Measurements from ENCODE around the gene PFKP.

The PFKP gene

GRCh38 chr10:3148041-3148440 lies 80.7 kb downstream of the PFKP start:
- no peak overlapping the region for H3K4me3 ChIP-seq (ENCODE audit: low read depth, low read length)
- H3K4me1 ChIP-seq, result no peaks in the 10 kb centered on the region
- H3K27ac ChIP-seq, result no peak overlapping the region
- no peak overlapping the region for H3K9ac ChIP-seq
- H3K27me3 ChIP-seq (ENCODE audit: control insufficient read depth, insufficient read depth, low read length), result no peaks in the 10 kb centered on the region
- peaks cover 3% of the 10 kb centered on the region for H3K36me3 ChIP-seq (ENCODE audit: control insufficient read depth, insufficient read depth, low read length)
- H3K9me3 ChIP-seq (ENCODE audit: control insufficient read depth, low read length), result no peaks in the 10 kb centered on the region
- TF ChIP-seq CTCF (IDR thresholded peaks at IDR 0.05), result no peak
- no peak overlapping the region for H2AFZ ChIP-seq
- H3K79me2 ChIP-seq, result no peaks in the 10 kb centered on the region
- no peak overlapping the region for H3K4me2 ChIP-seq (ENCODE audit: low read length)

- Histone ChIP-seq H3K27me3 (ENCODE audit: control insufficient read depth, insufficient read depth, low read length) (no peaks in the 10 kb centered on the region), H3K27ac (no peak overlapping the region), H3K9ac (no peak overlapping the region), H3K79me2 (no peaks in the 10 kb centered on the region), H3K4me2 (ENCODE audit: low read length) (no peak overlapping the region), H3K4me1 (no peaks in the 10 kb centered on the region), H3K9me3 (ENCODE audit: control insufficient read depth, low read length) (no peaks in the 10 kb centered on the region), H2AFZ (no peak overlapping the region), H3K4me3 (ENCODE audit: low read depth, low read length) (no peak overlapping the region), H3K36me3 (ENCODE audit: control insufficient read depth, insufficient read depth, low read length) (peaks cover 3% of the 10 kb centered on the region)
- no peak for TF ChIP-seq CTCF (IDR thresholded peaks at IDR 0.05)
These were observed 81.6 kb downstream of the PFKP start for GRCh38 chr10:3148994-3149393.

GRCh38 chr10:3149918-3150317 lies 82.6 kb downstream of the PFKP start:
- Histone ChIP-seq H3K79me2 (no peaks in the 10 kb centered on the region), H3K4me2 (ENCODE audit: low read length) (no peak overlapping the region), H3K4me3 (ENCODE audit: low read depth, low read length) (no peak overlapping the region), H3K27ac (no peak overlapping the region), H3K36me3 (ENCODE audit: control insufficient read depth, insufficient read depth, low read length) (peaks cover 3% of the 10 kb centered on the region), H2AFZ (no peak overlapping the region), H3K27me3 (ENCODE audit: control insufficient read depth, insufficient read depth, low read length) (no peaks in the 10 kb centered on the region), H3K9ac (no peak overlapping the region), H3K9me3 (ENCODE audit: control insufficient read depth, low read length) (no peaks in the 10 kb centered on the region), H3K4me1 (no peaks in the 10 kb centered on the region)
- no peak for TF ChIP-seq CTCF (IDR thresholded peaks at IDR 0.05)

GRCh38 chr10:3150366-3150765 lies 83.0 kb downstream of the PFKP start:
- Histone ChIP-seq H3K4me1 (no peaks in the 10 kb centered on the region), H2AFZ (no peak overlapping the region), H3K79me2 (no peaks in the 10 kb centered on the region), H3K9me3 (ENCODE audit: control insufficient read depth, low read length) (no peaks in the 10 kb centered on the region), H3K27me3 (ENCODE audit: control insufficient read depth, insufficient read depth, low read length) (no peaks in the 10 kb centered on the region), H3K4me2 (ENCODE audit: low read length) (no peak overlapping the region), H3K27ac (no peak overlapping the region), H3K9ac (no peak overlapping the region), H3K4me3 (ENCODE audit: low read depth, low read length) (no peak overlapping the region), H3K36me3 (ENCODE audit: control insufficient read depth, insufficient read depth, low read length) (peaks cover 3% of the 10 kb centered on the region)
- TF ChIP-seq CTCF (IDR thresholded peaks at IDR 0.05), result no peak

GRCh38 chr10:3150961-3151360 lies 83.6 kb downstream of the PFKP start:
- no peak overlapping the region for H3K9ac ChIP-seq
- TF ChIP-seq CTCF (IDR thresholded peaks at IDR 0.05), result no peak
- H3K4me2 ChIP-seq (ENCODE audit: low read length), result no peak overlapping the region
- H3K27me3 ChIP-seq (ENCODE audit: control insufficient read depth, insufficient read depth, low read length), result no peaks in the 10 kb centered on the region
- H3K4me1 ChIP-seq, result no peaks in the 10 kb centered on the region
- no peaks in the 10 kb centered on the region for H3K79me2 ChIP-seq
- H3K27ac ChIP-seq, result no peak overlapping the region
- H3K4me3 ChIP-seq (ENCODE audit: low read depth, low read length), result no peak overlapping the region
- H3K36me3 ChIP-seq (ENCODE audit: control insufficient read depth, insufficient read depth, low read length), result peaks cover 3% of the 10 kb centered on the region
- no peak overlapping the region for H2AFZ ChIP-seq
- no peaks in the 10 kb centered on the region for H3K9me3 ChIP-seq (ENCODE audit: control insufficient read depth, low read length)
